Measurements from ENCODE around the gene PEAR1. TPM values are rescaled to one million over a fixed set of nuclear protein-coding genes. Genes with fewer than 3 reads are reported as not detected.

PEAR1 gene, protein sequence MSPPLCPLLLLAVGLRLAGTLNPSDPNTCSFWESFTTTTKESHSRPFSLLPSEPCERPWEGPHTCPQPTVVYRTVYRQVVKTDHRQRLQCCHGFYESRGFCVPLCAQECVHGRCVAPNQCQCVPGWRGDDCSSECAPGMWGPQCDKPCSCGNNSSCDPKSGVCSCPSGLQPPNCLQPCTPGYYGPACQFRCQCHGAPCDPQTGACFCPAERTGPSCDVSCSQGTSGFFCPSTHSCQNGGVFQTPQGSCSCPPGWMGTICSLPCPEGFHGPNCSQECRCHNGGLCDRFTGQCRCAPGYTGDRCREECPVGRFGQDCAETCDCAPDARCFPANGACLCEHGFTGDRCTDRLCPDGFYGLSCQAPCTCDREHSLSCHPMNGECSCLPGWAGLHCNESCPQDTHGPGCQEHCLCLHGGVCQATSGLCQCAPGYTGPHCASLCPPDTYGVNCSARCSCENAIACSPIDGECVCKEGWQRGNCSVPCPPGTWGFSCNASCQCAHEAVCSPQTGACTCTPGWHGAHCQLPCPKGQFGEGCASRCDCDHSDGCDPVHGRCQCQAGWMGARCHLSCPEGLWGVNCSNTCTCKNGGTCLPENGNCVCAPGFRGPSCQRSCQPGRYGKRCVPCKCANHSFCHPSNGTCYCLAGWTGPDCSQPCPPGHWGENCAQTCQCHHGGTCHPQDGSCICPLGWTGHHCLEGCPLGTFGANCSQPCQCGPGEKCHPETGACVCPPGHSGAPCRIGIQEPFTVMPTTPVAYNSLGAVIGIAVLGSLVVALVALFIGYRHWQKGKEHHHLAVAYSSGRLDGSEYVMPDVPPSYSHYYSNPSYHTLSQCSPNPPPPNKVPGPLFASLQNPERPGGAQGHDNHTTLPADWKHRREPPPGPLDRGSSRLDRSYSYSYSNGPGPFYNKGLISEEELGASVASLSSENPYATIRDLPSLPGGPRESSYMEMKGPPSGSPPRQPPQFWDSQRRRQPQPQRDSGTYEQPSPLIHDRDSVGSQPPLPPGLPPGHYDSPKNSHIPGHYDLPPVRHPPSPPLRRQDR
- 0.22 TPM in 1 of 2 replicates, not detected in the other for total RNA-seq (2014; rRNA removed; shearing (Covaris generic); ENCODE audit: low replicate concordance)

DNA sequence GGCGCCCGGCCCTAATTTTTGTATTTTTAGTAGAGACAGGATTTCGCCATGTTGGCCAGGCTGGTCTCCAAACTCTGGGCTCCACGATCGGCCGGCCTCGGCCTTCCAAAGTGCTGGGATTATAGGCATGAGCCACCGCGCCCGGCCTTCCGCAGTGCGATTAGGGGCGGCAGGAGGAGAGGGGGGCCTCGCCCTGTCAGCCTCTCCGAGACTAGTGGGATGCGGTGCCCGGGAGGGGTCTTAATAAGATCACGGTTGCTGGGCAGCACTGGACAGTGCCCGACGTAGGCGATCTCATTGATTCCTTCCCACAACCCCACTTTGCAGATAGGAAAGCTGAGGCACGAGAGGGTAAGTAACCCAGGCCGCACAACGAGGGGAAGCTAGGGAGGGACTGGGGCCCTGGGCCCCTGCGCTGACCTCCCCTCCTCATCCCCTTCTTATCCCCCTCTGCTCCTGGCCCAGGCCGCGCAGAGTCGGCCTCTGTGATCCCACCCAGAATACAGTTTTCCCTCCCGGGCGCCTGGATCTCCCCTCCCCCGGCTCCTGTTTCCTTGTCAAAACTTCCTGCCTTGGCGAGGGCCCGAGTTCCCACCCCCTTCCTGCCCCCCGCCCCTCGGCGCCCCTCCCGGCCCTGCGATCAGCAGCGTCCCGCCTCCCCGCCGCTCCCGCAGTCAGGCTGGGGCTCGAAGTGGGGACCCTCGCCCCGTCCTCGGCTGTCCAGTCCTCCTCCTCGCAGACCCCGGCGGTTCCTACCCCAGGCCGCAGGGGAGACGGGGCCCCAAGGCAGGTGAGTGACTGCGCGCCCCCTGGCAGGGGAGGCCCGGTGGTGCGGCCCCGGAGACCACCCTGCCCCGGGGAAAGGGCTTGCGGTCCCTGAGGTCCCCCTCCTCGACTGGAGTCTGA lies at the start of gene PEAR1:
TSS of gene PEAR1 (plus strand) at position 671 of the 906 bp plus-strand sequence. CDS start 10,209 bp downstream, outside the sequence.
- Histone ChIP-seq H3K27ac (ENCODE audit: low read length) (no peak within 1 kb of the TSS), H3K9ac (ENCODE audit: low read length) (no peak within 1 kb of the TSS), H3K4me3 (ENCODE audit: low read length) (no peak within 1 kb of the TSS), H2AFZ (ENCODE audit: low read length) (no peak within 1 kb of the TSS), H3K9me2 (replicated peaks; ENCODE audit: insufficient read depth, low read length) (no peaks in the 10 kb centered on the region), H3K4me2 (ENCODE audit: low read depth, low read length, poor library complexity, severe bottlenecking) (no peak within 1 kb of the TSS), H3K4me1 (ENCODE audit: low read length) (peaks cover 4% of the 10 kb centered on the region), H4K20me1 (ENCODE audit: insufficient read depth, low read depth, low read length) (no peaks in the 10 kb centered on the region), H3K27me3 (ENCODE audit: low read length) (no peaks in the 10 kb centered on the region), H3K79me2 (ENCODE audit: low read length) (no peaks in the 10 kb centered on the region), H3K9me3 (ENCODE audit: low read length) (no peaks in the 10 kb centered on the region), H3K36me3 (ENCODE audit: insufficient read depth, low read length) (no peaks in the 10 kb centered on the region)
- DNase-seq = no peak

DNA sequence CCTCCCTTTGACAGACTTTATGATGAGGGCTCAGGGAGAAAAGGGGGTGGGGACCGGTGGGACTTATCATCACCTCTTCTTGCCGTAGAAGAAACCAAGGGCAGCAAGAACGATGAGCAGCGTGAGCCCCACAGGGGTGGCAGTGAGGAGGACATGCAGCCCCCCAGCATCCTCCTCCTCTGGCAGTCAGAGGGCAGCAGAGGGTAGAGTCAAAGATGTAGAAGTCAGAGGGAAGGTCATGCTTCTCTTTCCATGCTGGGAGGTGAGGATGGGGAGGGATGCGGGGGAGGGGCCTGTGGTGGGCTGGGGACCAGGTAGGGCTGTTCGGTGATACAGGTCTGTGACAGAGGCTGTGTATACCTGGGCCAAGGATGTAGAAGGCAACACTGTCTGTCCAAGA lies 49.4 kb upstream of the PEAR1 start:
- Histone ChIP-seq H3K9me2 (replicated peaks; ENCODE audit: insufficient read depth, low read length) (no peaks in the 10 kb centered on the region), H3K4me1 (ENCODE audit: low read length) (no peaks in the 10 kb centered on the region), H3K79me2 (ENCODE audit: low read length) (no peaks in the 10 kb centered on the region), H3K36me3 (ENCODE audit: insufficient read depth, low read length) (no peaks in the 10 kb centered on the region), H3K4me2 (ENCODE audit: low read depth, low read length, poor library complexity, severe bottlenecking) (no peak overlapping the region), H3K9ac (ENCODE audit: low read length) (no peak overlapping the region), H3K27me3 (ENCODE audit: low read length) (no peaks in the 10 kb centered on the region), H2AFZ (ENCODE audit: low read length) (no peak overlapping the region), H3K4me3 (ENCODE audit: low read length) (no peak overlapping the region), H4K20me1 (ENCODE audit: insufficient read depth, low read depth, low read length) (no peaks in the 10 kb centered on the region), H3K27ac (ENCODE audit: low read length) (no peak overlapping the region), H3K9me3 (ENCODE audit: low read length) (no peaks in the 10 kb centered on the region)
- no peak for DNase-seq

DNA sequence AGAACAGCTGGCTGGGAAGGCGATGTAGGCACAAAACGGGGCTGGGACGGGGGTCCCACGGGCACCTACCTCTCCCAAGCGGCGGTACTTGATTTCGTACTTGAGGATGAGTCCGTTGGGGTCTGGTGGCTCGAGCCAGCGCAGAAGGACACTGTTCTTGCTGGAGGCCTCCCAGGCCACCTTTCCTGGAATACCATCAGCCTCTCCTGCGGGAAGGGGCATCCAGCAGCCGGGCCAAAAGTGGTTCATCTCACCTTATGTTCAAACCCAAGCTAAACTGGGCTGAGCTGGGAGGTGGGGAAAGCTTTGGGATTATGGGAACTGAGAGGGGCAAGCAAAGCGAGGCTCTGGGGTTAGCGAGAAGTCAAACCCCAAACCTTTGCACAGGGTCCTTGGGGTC lies 48.9 kb upstream of the PEAR1 start:
- Histone ChIP-seq H3K79me2 (ENCODE audit: low read length) (no peaks in the 10 kb centered on the region), H3K4me2 (ENCODE audit: low read depth, low read length, poor library complexity, severe bottlenecking) (no peak overlapping the region), H3K27me3 (ENCODE audit: low read length) (no peaks in the 10 kb centered on the region), H3K9me3 (ENCODE audit: low read length) (no peaks in the 10 kb centered on the region), H3K4me3 (ENCODE audit: low read length) (no peak overlapping the region), H4K20me1 (ENCODE audit: insufficient read depth, low read depth, low read length) (no peaks in the 10 kb centered on the region), H2AFZ (ENCODE audit: low read length) (no peak overlapping the region), H3K4me1 (ENCODE audit: low read length) (no peaks in the 10 kb centered on the region), H3K36me3 (ENCODE audit: insufficient read depth, low read length) (no peaks in the 10 kb centered on the region), H3K9ac (ENCODE audit: low read length) (no peak overlapping the region), H3K27ac (ENCODE audit: low read length) (no peak overlapping the region), H3K9me2 (replicated peaks; ENCODE audit: insufficient read depth, low read length) (no peaks in the 10 kb centered on the region)
- no peak for DNase-seq

- Histone ChIP-seq H3K9me2 (replicated peaks; ENCODE audit: insufficient read depth, low read length) (no peaks in the 10 kb centered on the region), H2AFZ (ENCODE audit: low read length) (no peak overlapping the region), H3K36me3 (ENCODE audit: insufficient read depth, low read length) (no peaks in the 10 kb centered on the region), H3K79me2 (ENCODE audit: low read length) (no peaks in the 10 kb centered on the region), H3K27me3 (ENCODE audit: low read length) (no peaks in the 10 kb centered on the region), H3K27ac (ENCODE audit: low read length) (no peak overlapping the region), H3K9ac (ENCODE audit: low read length) (no peak overlapping the region), H3K9me3 (ENCODE audit: low read length) (no peaks in the 10 kb centered on the region), H4K20me1 (ENCODE audit: insufficient read depth, low read depth, low read length) (no peaks in the 10 kb centered on the region), H3K4me3 (ENCODE audit: low read length) (no peak overlapping the region), H3K4me1 (ENCODE audit: low read length) (no peaks in the 10 kb centered on the region), H3K4me2 (ENCODE audit: low read depth, low read length, poor library complexity, severe bottlenecking) (no peak overlapping the region)
- DNase-seq = no peak
Measured at GRCh38 chr1:156845055-156845952, 48.2 kb upstream of the PEAR1 start.

- Histone ChIP-seq H3K4me2 (ENCODE audit: low read depth, low read length, poor library complexity, severe bottlenecking) (no peak overlapping the region), H3K9ac (ENCODE audit: low read length) (no peak overlapping the region), H3K27me3 (ENCODE audit: low read length) (no peaks in the 10 kb centered on the region), H2AFZ (ENCODE audit: low read length) (no peak overlapping the region), H3K4me1 (ENCODE audit: low read length) (no peaks in the 10 kb centered on the region), H3K36me3 (ENCODE audit: insufficient read depth, low read length) (no peaks in the 10 kb centered on the region), H4K20me1 (ENCODE audit: insufficient read depth, low read depth, low read length) (no peaks in the 10 kb centered on the region), H3K79me2 (ENCODE audit: low read length) (no peaks in the 10 kb centered on the region), H3K27ac (ENCODE audit: low read length) (no peak overlapping the region), H3K9me3 (ENCODE audit: low read length) (no peaks in the 10 kb centered on the region), H3K4me3 (ENCODE audit: low read length) (no peak overlapping the region), H3K9me2 (replicated peaks; ENCODE audit: insufficient read depth, low read length) (no peaks in the 10 kb centered on the region)
- DNase-seq = no peak
Measured at GRCh38 chr1:156845953-156846545, 47.5 kb upstream of the PEAR1 start.

DNA sequence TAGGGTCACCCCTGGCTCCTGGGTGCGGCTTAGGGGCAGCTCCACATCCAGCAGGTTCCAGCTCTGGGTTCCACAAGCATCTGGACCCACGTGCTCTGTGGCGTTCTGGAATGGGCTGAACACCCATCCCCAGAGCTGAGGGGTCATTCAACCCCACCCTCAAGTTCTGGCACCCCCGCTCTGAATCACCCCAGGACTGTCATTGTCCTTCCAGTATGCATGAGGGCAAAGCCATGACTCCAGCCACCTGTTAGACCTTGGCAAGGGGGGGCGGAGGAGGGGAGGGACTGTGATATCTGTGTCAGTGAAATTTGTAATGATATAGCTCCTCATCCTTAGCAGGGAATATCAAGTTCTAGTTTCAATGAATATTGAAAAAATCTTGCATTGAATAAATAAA lies 46.9 kb upstream of the PEAR1 start:
- H3K9me2 ChIP-seq (replicated peaks; ENCODE audit: insufficient read depth, low read length) = no peaks in the 10 kb centered on the region
- H4K20me1 ChIP-seq (ENCODE audit: insufficient read depth, low read depth, low read length) = no peaks in the 10 kb centered on the region
- no peaks in the 10 kb centered on the region for H3K79me2 ChIP-seq (ENCODE audit: low read length)
- H3K27me3 ChIP-seq (ENCODE audit: low read length) = no peaks in the 10 kb centered on the region
- no peaks in the 10 kb centered on the region for H3K4me1 ChIP-seq (ENCODE audit: low read length)
- H2AFZ ChIP-seq (ENCODE audit: low read length) = no peak overlapping the region
- no peaks in the 10 kb centered on the region for H3K9me3 ChIP-seq (ENCODE audit: low read length)
- no peak overlapping the region for H3K9ac ChIP-seq (ENCODE audit: low read length)
- DNase-seq = no peak
- H3K36me3 ChIP-seq (ENCODE audit: insufficient read depth, low read length) = no peaks in the 10 kb centered on the region
- H3K27ac ChIP-seq (ENCODE audit: low read length) = no peak overlapping the region
- H3K4me3 ChIP-seq (ENCODE audit: low read length) = no peak overlapping the region
- H3K4me2 ChIP-seq (ENCODE audit: low read depth, low read length, poor library complexity, severe bottlenecking) = no peak overlapping the region
